DOHH2 (cell line): ENCODE data around the gene REL.

ENCODE experiments used
- H3F3A ChIP-seq: fragments of 200-600 bp; sonication (generic), shearing (Covaris generic); 2 replicates; pipeline ENCODE4 v1.6.0; 2016; ENCODE audit warnings: antibody characterized with exemption, mild to moderate bottlenecking; ENCODE audit not compliant: control insufficient read depth, insufficient read depth
- H3K27ac ChIP-seq: fragments of 200-600 bp; sonication (generic); 2 replicates; pipeline ENCODE4 v1.5.1; 2014; ENCODE audit warnings: low read depth, mild to moderate bottlenecking, low read length, moderate library complexity
- H3K27me3 ChIP-seq: fragments of 200-600 bp; sonication (generic); 2 replicates; pipeline ENCODE4 v1.6.1; 2014; ENCODE audit warnings: mild to moderate bottlenecking, low read length, mixed read lengths; ENCODE audit not compliant: control insufficient read depth
- H3K36me3 ChIP-seq: fragments of 200-600 bp; sonication (generic); 2 replicates; pipeline ENCODE4 v1.6.1; 2014; ENCODE audit warnings: mild to moderate bottlenecking, low read length, moderate library complexity, mixed read lengths; ENCODE audit not compliant: control insufficient read depth
- H3K4me1 ChIP-seq: fragments of 200-600 bp; sonication (generic); 2 replicates; pipeline ENCODE4 v1.6.1; 2014; ENCODE audit warnings: mild to moderate bottlenecking, low read length, mixed read lengths; ENCODE audit not compliant: control insufficient read depth
- H3K4me2 ChIP-seq: fragments of 200-600 bp; sonication (generic); 2 replicates; pipeline ENCODE4 v1.6.0; 2014; ENCODE audit warnings: mild to moderate bottlenecking, low read length, moderate library complexity
- H3K4me3 ChIP-seq: fragments of 200-600 bp; sonication (generic); 2 replicates; pipeline ENCODE4 v1.5.1; 2014; ENCODE audit warnings: mild to moderate bottlenecking, low read length, mixed read lengths
- H3K79me2 ChIP-seq: fragments of 200-600 bp; sonication (generic); 2 replicates; pipeline ENCODE4 v1.6.1; 2014; ENCODE audit warnings: mild to moderate bottlenecking, low read length, mixed read lengths; ENCODE audit not compliant: control insufficient read depth
- H3K9me2 ChIP-seq: fragments of 200-600 bp; sonication (generic); replicated peaks from 2 replicates; pipeline ENCODE4 v1.6.1; 2014; ENCODE audit warnings: mild to moderate bottlenecking, low read length, mixed read lengths; ENCODE audit not compliant: control insufficient read depth
- H3K9me3 ChIP-seq: fragments of 200-600 bp; sonication (generic); 2 replicates; pipeline ENCODE4 v1.6.1; 2014; ENCODE audit warnings: antibody characterized with exemption, low read length, mixed read lengths; ENCODE audit not compliant: control insufficient read depth, insufficient read depth
- H4K20me1 ChIP-seq: fragments of 200-600 bp; sonication (generic); 2 replicates; pipeline ENCODE4 v1.6.0; 2014; ENCODE audit warnings: low read depth, mild to moderate bottlenecking, antibody characterized with exemption, low read length, moderate library complexity; ENCODE audit not compliant: control insufficient read depth, insufficient read depth
- EZH2phosphoT487 ChIP-seq: fragments of 200-600 bp; sonication (generic); IDR thresholded peaks from 2 replicates; pipeline ENCODE4 v1.6.1; 2017; ENCODE audit warnings: borderline replicate concordance, mild to moderate bottlenecking, antibody characterized with exemption, low read length, moderate library complexity, mixed read lengths
- TF ChIP-seq, protein P1 (sequence below): fragments of 200-600 bp; sonication (generic); IDR thresholded peaks from one replicate; pipeline ENCODE4 v1.5.1; 2014; ENCODE audit warnings: antibody characterized with exemption, mild to moderate bottlenecking, low read depth, low read length; ENCODE audit not compliant: poor library complexity, severe bottlenecking

REL gene

DNA sequence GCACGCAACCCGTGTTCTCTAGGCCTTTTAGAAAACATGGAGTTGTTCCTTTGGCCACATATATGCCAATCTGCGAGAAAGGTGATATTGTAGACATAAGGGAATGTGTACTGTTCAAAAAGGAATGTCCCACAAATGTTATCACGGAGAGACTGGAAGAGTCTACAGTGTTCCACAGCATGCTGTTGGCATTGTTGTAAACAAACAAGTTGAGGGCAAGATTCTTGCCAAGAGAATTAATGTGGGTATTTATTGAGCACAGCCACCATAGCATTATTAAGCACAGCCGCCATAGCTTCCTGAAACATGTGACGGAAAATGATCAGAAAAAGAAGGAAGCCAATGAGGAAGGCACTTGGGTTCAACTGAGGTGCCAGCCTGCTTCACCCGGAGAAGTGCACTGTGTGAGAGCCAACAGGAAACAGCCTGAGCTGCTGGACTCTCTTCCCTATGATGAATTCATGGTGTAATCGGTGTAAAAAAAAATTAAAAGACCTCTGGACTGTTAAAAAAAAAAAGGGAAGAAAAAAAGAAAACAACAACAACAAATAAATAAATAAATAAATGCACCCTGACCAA is 29.0 kb upstream of the REL start:
- no peaks in the 10 kb centered on the region for H4K20me1 ChIP-seq
- no peaks in the 10 kb centered on the region for H3K79me2 ChIP-seq
- no peaks in the 10 kb centered on the region for H3K9me3 ChIP-seq
- no peaks in the 10 kb centered on the region for H3K27me3 ChIP-seq
- no peak overlapping the region for H3K4me3 ChIP-seq
- no peak overlapping the region for H3K27ac ChIP-seq
- no peaks in the 10 kb centered on the region for H3K9me2 ChIP-seq
- no peak overlapping the region for H3K4me2 ChIP-seq
- H3K4me1 ChIP-seq: peaks cover 54% of the 10 kb centered on the region
- no peaks in the 10 kb centered on the region for H3K36me3 ChIP-seq
- H3F3A ChIP-seq: no peaks in the 10 kb centered on the region
- no peak for TF ChIP-seq EZH2phosphoT487
- TF ChIP-seq, protein P1, sequence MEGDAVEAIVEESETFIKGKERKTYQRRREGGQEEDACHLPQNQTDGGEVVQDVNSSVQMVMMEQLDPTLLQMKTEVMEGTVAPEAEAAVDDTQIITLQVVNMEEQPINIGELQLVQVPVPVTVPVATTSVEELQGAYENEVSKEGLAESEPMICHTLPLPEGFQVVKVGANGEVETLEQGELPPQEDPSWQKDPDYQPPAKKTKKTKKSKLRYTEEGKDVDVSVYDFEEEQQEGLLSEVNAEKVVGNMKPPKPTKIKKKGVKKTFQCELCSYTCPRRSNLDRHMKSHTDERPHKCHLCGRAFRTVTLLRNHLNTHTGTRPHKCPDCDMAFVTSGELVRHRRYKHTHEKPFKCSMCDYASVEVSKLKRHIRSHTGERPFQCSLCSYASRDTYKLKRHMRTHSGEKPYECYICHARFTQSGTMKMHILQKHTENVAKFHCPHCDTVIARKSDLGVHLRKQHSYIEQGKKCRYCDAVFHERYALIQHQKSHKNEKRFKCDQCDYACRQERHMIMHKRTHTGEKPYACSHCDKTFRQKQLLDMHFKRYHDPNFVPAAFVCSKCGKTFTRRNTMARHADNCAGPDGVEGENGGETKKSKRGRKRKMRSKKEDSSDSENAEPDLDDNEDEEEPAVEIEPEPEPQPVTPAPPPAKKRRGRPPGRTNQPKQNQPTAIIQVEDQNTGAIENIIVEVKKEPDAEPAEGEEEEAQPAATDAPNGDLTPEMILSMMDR: no peak

DNA sequence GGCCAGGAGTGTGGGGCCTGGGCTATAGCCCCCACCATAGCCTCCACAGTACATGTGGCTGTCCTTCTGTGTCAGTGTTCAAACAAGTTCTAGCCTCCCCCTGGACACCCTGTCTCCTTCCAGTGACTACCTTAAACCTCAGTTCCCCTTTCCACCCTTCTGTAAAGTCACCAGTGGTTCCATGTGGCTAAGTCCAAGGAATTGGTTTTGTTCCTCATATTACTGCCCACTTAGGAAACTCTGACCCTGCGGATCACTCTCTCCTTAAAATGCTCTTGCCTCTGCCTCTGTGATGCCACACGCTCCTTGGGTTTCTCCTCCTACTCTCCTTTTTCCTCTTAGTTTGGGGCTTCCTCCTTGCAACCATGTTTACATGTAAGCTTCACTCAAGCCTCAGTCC is 27.8 kb upstream of the REL start:
- H3F3A ChIP-seq: no peaks in the 10 kb centered on the region
- TF ChIP-seq, protein P1: no peak
- TF ChIP-seq EZH2phosphoT487: no peak
- no peaks in the 10 kb centered on the region for H3K9me3 ChIP-seq
- H3K36me3 ChIP-seq: no peaks in the 10 kb centered on the region
- H3K79me2 ChIP-seq: no peaks in the 10 kb centered on the region
- H3K4me2 ChIP-seq: no peak overlapping the region
- no peaks in the 10 kb centered on the region for H4K20me1 ChIP-seq
- H3K27ac ChIP-seq: no peak overlapping the region
- no peaks in the 10 kb centered on the region for H3K9me2 ChIP-seq
- peaks cover 50% of the 10 kb centered on the region for H3K4me1 ChIP-seq
- no peak overlapping the region for H3K4me3 ChIP-seq
- H3K27me3 ChIP-seq: no peaks in the 10 kb centered on the region

DNA sequence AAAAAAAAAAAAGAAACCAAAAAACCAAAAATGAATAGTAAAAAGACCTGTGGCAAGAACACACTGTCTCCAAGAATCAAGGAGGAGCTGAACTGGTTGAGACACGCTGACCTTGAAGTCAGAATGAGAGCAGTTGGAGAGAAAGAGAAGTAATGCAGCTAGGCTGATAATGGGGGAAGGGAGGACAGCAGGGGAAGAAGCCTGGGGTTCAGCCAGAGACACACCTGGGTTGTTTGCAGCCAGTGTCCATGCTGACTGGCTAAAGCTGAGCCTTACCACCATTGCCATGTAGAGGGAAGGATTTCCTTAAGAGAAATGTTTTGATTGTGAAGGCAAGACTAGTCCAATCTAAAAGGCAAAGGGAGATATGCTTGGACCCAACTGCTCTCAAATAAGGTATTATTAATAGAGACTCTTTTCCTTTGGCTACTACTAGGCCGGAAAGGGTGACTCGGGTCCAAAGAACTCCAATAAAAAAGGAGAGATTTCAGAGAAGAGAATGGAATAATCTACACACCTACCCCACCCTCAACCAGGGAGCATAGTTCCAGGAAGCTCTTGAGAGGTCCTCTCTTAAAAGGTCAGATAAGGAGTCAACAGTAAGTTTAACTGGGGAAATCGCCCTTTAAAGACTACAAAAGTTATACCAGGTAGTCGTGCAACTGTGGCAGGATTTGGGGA is 25.2 kb upstream of the REL start:
- Histone ChIP-seq H3F3A (0 out of 2 replicates have a peak, but pooled peaks cover 3% of the 10 kb centered on the region), H3K4me3 (no peak overlapping the region), H3K9me3 (no peaks in the 10 kb centered on the region), H4K20me1 (no peaks in the 10 kb centered on the region), H3K36me3 (no peaks in the 10 kb centered on the region), H3K9me2 (no peaks in the 10 kb centered on the region), H3K79me2 (no peaks in the 10 kb centered on the region), H3K27me3 (no peaks in the 10 kb centered on the region), H3K4me2 (peak overlapping the region; percentile 13; the same call in 1 of the 2 replicates), H3K4me1 (peaks cover 49% of the 10 kb centered on the region), H3K27ac (no peak overlapping the region)
- no peak for TF ChIP-seq EZH2phosphoT487
- TF ChIP-seq, protein P1: no peak
